IPS DF 19.7 (cell line): ENCODE measurements around the gene PIP5K1C.

Experiments used
- DNase-seq: peaks from one replicate; pipeline ENCODE4 v3.0.0-alpha.2; 2013; ENCODE audit warnings: low read depth, low spot score

The PIP5K1C gene

DNA sequence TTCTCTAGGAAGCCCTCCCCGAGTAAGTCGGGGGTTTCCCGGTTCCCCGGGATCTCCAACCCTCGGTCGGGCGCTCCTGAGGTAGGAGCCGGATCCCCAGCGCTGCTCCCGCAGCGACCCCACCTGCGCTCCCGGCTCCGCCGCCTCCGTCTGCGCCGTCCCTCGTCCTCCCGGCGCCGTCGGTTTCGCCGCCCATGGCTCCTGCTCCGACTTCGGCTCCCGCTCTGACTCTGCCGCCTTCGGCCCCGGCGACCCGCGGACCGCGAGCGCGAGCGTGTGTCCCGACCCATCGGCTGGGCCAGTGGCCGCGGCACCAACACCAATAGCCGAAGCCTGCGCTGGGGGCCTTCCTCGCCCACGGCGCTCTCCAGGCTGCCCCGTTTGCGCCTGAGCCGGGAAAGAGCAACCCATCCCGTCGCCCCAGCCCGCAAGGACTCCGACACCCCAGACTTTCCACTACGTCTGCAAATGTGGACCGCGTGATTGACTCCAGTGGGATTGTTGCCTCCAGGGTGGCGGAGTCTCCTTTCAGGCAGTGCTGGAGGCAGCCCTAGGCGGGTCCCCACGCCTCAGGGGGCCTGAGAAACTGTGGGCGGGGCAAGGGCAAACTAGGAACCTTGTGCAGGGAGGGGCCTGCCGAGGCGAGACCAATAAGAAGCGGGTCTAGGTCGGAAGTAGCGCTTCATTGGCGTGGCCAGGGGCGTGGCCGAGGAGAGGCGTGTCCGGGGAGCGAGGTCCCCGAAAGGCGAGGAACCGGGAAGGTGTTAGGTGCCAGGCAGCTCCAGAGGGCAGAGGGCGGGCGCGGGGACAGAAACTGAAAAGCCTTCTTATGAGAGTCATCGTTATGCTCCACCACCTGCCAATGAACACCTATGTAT is 73.6 kb downstream of the PIP5K1C start, which contains the start of gene CACTIN:
Gene CACTIN, minus strand, starts transcription at position 318 of the 878 bp plus-strand sequence. Its CDS starts 28 bp downstream, at position 290.
- peak; percentile 93 for DNase-seq

DNA sequence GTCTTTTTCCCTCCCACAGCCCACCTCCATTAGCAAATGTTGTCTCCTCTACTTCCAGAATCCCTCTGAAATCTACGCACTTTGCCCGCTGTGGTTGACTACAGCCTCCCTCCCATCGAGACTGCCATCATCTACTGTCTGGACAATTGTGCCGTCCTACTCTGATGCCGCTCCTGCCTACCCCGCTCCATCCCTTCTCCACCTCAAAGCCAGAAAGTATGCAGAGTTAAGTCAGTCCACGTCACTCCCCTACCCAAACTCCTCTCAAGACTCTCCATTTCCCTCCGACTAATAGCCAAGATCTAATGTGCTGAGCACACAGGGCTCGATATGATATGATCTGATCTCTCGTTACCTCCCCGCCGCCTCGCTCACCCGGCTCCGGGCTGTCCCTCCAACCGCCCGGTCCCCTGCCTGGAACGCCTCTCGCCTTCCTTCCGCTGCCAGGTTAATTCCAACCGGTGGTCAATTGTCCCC is 74.2 kb downstream of the PIP5K1C start:
- DNase-seq = no peak

DNA sequence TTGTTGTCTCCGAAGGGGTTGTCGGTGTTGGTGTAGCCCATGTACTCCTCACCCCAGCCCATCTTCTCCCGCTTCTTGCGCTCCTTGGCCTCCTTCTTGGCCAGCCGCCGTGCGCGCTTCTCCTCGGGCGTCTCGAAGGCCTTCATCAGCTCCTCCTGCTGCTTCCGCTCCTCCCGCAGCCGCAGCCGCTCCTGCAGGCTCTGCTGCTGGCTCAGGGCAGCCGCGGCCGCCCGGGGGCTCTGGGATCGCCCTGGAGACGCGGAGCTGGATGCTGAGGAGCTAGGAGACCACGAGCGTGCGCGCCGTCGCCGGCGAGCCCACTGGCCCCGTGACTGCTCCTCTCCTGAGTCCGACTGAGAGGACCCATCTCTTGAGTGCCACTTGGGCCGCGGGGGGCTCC is 76.6 kb downstream of the PIP5K1C start:
- no peak for DNase-seq

DNA sequence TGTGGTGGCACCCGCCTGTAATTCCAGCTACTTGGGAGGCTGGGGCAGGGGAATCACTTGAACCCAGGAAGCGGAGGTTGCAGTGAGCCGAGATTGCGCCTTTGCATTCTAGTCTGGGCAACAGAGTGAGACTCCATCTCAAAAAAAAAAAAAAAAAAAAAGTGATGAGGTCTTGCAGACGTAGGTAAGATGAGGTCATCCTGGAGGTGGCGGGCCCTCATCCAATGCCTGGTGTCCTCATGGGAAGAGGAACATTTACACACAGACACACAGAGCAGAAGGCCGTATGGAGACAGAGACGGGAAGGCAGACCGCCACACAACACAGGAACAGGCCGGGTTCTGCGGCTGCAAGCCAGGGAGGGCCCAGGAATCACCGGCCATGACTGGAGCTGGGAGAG is 78.0 kb downstream of the PIP5K1C start:
- DNase-seq = no peak

- no peak for DNase-seq
Measured at GRCh38 chr19:3621689-3622088, 78.6 kb downstream of the PIP5K1C start.

- DNase-seq = no peak
Measured at GRCh38 chr19:3620817-3621547, 79.3 kb downstream of the PIP5K1C start.

DNA sequence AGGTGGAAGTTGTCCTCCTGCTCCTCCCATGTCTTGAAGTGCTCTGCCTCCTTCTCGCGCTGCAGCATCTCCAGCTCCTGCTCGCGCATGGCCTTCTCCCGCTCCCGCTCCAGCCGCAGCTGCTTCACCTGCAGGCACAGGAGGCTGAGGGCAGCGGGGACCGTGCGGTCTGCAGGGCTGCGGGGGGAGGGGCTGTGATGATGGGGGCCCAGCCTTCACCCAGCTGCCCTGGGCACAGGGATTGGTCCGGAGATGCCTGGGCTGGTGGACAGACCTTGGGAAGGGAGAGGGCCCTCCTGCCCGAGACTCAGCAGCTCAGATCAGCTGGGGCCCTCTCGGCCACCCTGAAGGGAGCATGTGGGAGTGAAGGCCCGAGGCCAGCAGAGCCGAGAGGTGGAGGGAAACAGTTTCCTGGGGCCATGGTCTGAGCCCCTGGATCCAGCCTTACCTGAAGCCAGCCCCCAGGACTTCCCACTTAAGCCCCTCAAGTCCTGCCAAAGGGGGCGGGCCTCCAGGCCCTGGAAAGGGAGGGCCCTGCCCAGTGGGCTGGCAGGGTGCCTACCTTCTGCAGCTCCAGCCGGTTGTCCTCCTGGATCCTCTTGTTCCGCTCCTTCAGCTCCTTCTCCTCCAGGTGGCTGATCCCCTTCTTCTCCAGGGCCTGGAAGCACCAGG is 80.0 kb downstream of the PIP5K1C start:
- no peak for DNase-seq

- DNase-seq = no peak
Measured at GRCh38 chr19:3619631-3620012, 80.6 kb downstream of the PIP5K1C start.

DNA sequence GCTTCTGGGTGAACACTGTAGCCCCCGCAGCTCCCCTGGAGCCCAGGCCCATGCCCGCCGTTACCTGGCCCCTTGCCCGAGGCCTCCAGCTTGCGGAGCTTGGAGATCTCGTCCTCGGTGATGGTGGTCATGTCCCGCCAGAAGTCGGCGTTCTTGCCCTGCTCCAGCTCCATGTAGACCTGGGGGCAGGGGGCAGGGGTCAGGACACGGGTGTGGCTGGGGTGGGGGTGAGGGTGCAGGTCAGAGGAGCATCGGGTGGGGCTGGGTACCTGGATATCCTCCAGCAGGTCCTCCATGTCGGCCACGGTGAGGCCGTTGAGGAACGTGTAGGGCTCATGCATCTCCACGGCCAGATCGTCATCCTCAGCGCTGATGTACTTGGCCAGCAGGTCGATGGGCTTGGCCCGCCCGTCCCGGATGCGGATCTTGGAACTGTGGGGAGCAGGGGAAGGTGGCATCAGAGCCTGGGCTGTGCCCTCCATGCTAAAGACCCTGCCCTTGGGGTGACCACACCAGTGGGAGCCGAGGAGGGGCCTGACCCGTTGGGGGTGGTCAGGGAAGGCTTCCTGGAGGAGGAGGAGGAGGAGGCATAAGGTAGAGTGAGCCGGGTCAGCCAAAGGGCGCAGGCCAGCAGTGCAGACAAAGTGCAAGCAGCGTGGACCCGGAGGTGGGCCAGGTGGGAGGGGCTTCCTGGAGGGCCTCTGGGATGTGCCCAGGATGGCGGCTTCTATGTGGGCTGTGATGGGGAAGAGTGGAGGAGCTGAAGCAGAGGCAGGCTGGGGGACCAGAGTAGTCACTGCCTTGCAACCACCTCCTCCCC is 81.2 kb downstream of the PIP5K1C start:
- DNase-seq = no peak

- DNase-seq = no peak
Measured at GRCh38 chr19:3618144-3618810, 82.0 kb downstream of the PIP5K1C start.

GRCh38 chr19:3617463-3617862 is 82.8 kb downstream of the PIP5K1C start:
- DNase-seq = no peak

DNA sequence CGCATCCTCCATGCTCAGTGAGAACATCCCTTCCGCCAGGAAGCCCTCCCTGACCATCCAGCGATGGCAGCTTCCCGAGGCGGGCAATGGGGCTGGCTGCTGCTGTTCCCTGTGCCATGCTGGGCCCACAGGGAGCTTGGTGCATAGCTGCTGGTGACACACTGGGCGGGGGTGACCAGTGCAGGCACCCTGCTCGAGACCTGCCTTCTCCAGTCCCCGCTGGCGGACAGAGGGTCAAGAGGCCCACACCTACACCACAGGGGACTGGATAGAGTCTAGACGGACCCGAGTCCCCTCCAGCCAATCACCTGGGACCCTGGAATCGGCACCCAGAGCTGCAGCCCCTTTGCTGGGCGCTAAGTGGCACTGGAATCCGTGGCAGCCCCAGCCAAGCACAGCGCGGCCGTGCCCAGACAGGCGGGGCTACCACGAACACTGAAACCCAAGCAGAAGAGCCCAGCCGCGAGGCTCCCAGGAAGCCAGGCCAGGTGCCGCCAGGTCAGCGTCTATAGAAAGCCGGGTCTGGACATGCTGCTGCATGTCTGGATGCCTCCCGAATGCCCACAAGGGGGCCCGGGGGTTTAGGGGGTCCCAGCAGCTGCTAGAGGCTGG is 84.6 kb downstream of the PIP5K1C start:
- no peak for DNase-seq

GRCh38 chr19:3614858-3615505 is 85.3 kb downstream of the PIP5K1C start:
- no peak for DNase-seq

DNA sequence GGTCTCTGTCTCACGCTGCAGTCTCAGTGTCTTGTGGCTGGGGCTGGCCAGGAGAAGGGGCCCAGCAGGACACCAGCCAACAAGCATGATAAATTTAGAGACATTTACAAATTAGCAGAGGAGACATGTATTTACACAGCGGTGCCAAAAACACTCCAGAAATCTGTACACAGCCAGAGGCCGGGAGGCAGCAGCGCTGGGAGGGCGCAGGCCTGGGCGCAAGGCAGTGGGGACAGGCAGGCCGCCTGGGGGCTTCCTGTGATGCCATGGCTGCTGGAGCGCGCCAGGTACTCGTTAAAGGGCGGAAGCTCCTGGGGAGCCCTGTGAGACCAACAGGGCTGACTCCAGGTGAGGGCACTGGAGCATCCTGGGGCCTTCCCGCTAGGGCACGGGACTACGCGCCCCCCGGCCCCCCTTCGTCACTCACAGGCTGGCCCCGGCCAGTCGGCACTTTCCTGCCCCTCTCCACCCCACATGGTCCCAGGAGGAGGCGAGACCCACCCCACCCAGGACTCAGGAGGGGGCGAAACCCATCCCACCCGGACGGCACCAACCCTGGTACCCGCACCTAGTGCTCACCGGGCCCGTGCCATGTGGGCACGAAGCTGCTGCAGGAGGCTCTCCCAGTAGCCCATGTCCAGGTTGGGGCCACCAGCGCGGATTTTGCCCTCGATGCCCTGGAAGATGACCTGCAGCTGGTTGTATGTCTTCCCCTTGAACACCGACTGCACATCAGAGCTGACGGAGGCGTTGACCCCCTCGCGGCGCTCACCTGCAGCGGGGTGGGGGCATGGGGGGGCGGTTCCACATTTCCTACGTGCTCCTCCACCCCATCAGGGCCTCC is 86.2 kb downstream of the PIP5K1C start:
- no peak for DNase-seq

- no peak for DNase-seq
Measured at GRCh38 chr19:3612901-3613741, 87.1 kb downstream of the PIP5K1C start.

DNA sequence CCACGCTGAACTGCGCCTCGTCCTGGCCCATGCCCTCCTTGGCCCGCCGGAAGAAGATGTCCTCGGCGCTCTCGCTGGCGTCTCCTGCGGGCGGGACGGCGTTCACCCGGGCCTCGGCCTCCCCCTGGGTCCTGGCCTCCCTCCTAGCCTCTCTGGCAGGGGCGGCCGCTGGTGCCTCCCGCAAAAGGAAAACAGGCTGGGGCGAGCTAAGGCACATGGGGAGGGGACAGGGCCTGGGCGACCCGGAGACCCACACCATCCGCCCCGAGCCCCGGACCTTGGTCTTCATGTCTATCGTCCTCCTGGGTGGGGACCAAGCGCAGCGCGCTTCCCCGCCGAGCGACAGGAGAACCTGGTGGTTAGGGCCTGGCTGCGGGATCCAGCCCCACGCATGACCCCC is 87.9 kb downstream of the PIP5K1C start:
- DNase-seq = no peak

DNA sequence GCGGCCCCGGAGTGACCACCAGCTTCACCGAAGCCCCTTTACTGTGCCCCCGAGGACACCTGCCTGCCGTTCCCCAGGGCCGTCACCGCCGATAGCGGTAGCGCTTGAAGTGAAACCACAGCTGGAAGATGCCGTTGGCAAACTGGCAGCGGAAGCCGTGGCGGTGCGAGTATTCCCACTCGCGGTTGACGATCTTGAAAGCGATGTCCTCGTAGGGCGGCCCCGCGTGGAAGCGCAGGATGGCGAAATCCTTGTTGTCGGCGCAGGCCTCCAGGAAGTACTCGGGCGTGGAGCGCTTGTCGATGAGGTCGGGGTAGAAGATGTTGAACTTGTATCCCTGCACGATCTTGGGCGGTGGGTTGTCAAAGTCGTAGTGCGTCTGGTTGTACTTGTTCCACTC is 88.4 kb downstream of the PIP5K1C start:
- DNase-seq = no peak
